GM18520 (cell line): Measurements from ENCODE around the gene CALY.

Source experiments
- ATAC-seq: cut with Tn5 transposase; IDR thresholded peaks from one replicate; pipeline ENCODE4 v1.9.1; 2021; ENCODE audit not compliant: unreplicated experiment

The CALY gene

GRCh38 chr10:133351408-133352318, 15.0 kb upstream of the CALY start:
- no peak for ATAC-seq

GRCh38 chr10:133350950-133351329, 14.2 kb upstream of the CALY start:
- ATAC-seq, result no peak

- ATAC-seq, result no peak
These were observed 13.7 kb upstream of the CALY start for GRCh38 chr10:133350283-133350949.

GRCh38 chr10:133349577-133350011, 12.9 kb upstream of the CALY start:
- no peak for ATAC-seq

GRCh38 chr10:133349160-133349568, 12.5 kb upstream of the CALY start:
- ATAC-seq, result no peak

GRCh38 chr10:133347710-133348517, 11.2 kb upstream of the CALY start:
- no peak for ATAC-seq

- ATAC-seq, result no peak
These were observed 9.7 kb upstream of the CALY start for GRCh38 chr10:133346413-133346812.

GRCh38 chr10:133344236-133344635, 7.5 kb upstream of the CALY start:
- ATAC-seq, result no peak

- ATAC-seq, result no peak
These were observed 6.9 kb upstream of the CALY start for GRCh38 chr10:133343558-133343957.

GRCh38 chr10:133342942-133343341, 6.2 kb upstream of the CALY start:
- no peak for ATAC-seq

- ATAC-seq, result no peak
These were observed 5.3 kb upstream of the CALY start for GRCh38 chr10:133341983-133342382.

GRCh38 chr10:133339708-133340380, 3.1 kb upstream of the CALY start:
- no peak for ATAC-seq

- ATAC-seq, result no peak
These were observed 1.7 kb upstream of the CALY start for GRCh38 chr10:133338080-133339071.

GRCh38 chr10:133337370-133337725, 652 bp upstream of the CALY start:
- ATAC-seq, result no peak

GRCh38 chr10:133336118-133336576, 549 bp downstream of the CALY start:
- ATAC-seq, result no peak

GRCh38 chr10:133335246-133336117, 1.2 kb downstream of the CALY start:
- ATAC-seq, result no peak

- no peak for ATAC-seq
These were observed 2.0 kb downstream of the CALY start for GRCh38 chr10:133334503-133335245.
